GM18505 (cell line): ENCODE data around the gene TPM1.
"Not testable (repeated sequence)": the region's sequence is repeated elsewhere in the genome, so short reads cannot be mapped to it uniquely, and the experiment has no call there.

Source experiments
- ATAC-seq: cut with Tn5 transposase; IDR thresholded peaks from one replicate; pipeline ENCODE4 v1.9.1; 2021; ENCODE audit not compliant: unreplicated experiment
- POLR2A ChIP-seq: IDR thresholded peaks from 4 replicates; pipeline ENCODE4 v1.6.1; 2011; ENCODE audit warnings: borderline replicate concordance; ENCODE audit not compliant: insufficient read depth, insufficient read length; ENCODE audit errors: extremely low read depth

TPM1 gene

GRCh38 chr15:63089260-63090043 is 46.9 kb downstream of the TPM1 start:
- no peak for ATAC-seq
- no peak for TF ChIP-seq POLR2A

- ATAC-seq: no peak
- TF ChIP-seq POLR2A: no peak
Observed at GRCh38 chr15:63090472-63090871, 47.9 kb downstream of the TPM1 start.

DNA sequence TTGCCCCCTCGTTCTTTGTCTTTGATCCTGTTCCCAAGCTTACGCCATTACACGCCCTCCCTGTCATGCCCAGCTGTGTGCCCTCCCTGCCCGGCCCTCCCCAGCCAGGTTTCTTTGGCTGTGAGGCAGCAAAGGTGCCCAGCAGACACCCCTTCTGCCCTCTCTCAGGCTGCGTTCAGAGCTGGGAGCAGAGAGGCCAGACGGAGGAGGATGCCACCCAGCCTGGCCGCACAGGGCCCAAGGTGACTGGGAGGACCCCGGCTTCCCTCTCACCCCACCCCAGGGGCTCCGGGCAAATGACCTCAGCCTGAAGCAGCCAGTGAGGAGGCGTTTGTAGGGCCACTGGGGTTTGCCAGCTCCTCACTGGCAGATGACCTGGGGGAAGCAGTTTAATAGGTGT is 48.3 kb downstream of the TPM1 start:
- no peak for TF ChIP-seq POLR2A
- ATAC-seq: no peak

GRCh38 chr15:63091679-63092446 is 49.3 kb downstream of the TPM1 start:
- no peak for ATAC-seq
- TF ChIP-seq POLR2A: no peak

DNA sequence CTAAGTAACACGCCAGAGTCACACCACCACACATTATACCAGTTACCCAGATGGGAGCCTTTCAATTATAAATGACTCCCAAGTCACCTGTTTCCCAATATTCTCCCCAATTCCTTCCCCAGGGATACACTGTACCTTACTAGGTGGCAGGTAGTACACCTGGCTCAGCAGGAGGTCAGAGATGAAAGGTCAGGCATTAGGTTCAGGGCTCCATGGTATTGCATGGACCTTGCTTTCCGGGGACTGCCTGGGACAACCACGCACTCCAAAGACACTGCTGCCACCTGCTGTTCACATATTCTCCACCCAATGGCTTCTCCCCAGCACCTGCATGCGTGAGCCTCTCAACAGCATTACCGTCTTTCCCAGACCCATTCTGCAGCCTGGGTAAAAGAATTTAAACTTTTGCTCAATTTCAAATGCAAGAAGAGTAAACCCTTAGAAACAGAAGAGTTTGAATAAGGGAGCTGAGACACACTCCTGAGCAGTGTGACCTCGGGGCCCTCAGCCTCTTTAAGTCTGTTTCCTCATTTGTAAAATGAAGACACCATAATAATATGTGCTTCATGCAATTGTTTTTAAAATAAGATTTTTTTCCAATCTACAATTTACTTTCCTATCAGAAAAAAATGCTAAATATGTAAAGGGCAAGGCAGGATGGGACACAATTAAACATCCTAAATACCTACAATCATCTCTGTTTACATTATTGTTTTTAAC is 51.1 kb downstream of the TPM1 start:
- TF ChIP-seq POLR2A: no peak
- ATAC-seq: no peak

- no peak for TF ChIP-seq POLR2A
- ATAC-seq: no peak
Observed at GRCh38 chr15:63094495-63094931, 52.0 kb downstream of the TPM1 start.

GRCh38 chr15:63096178-63096577 is 53.6 kb downstream of the TPM1 start:
- no peak for TF ChIP-seq POLR2A
- no peak for ATAC-seq

DNA sequence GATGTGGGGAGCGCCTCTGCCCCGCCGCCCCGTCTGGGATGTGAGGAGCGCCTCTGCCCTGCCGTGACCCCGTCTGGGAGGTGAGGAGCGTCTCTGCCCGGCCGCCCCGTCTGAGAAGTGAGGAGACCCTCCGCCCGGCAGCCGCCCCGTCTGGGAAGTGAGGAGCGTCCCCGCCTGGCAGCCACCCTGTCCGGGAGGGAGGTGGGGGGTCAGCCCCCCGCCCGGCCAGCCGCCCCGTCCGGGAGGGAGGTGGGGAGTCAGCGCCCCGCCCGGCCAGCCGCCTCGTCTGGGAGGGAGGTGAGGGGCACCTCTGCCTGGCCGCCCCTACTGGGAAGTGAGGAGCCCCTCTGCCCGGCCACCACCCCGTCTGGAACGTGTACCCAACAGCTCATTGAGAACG is 56.4 kb downstream of the TPM1 start:
- not testable (repeated sequence) for ATAC-seq

DNA sequence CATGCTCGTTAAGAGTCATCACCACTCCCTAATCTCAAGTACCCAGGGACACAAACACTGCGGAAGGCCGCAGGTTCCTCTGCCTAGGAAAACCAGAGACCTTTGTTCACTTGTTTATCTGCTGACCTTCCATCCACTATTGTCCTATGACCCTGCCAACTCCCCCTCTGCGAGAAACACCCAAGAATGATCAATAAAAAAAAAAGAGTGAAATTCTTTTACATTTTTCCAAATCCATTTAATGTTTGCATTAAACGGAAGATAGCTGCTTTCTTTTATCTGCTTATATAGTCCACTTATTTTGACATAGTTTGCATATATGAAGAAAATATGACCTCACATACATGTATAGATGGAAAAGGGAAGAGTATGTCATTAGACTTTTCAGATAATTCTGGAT is 57.0 kb downstream of the TPM1 start:
- ATAC-seq: not testable (repeated sequence)

GRCh38 chr15:63103416-63103815 is 60.9 kb downstream of the TPM1 start:
- no peak for TF ChIP-seq POLR2A
- no peak for ATAC-seq

DNA sequence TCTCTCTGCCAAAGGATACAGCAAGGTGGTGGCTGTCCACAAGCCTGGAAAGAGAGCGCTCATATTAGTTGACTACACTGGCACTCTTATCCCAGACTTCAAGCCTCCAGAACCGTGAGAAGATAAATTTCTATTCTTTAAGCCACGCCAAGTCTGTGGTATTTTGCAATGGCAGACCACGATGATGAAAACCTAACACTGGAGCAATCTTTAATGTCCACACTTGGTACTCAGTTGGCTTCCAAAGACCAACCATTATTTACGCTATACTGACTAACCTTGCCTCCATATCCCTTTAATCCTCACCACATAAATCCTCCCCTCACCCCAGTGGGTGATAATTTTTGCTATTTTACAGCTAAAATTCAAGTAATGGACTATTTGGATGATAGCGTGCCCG is 62.2 kb downstream of the TPM1 start:
- no peak for TF ChIP-seq POLR2A
- ATAC-seq: no peak

GRCh38 chr15:63105354-63105753 is 62.8 kb downstream of the TPM1 start:
- not testable (repeated sequence) for ATAC-seq

- ATAC-seq: no peak
- no peak for TF ChIP-seq POLR2A
Observed at GRCh38 chr15:63107895-63108546, 65.5 kb downstream of the TPM1 start.
